Hematopoietic multipotent progenitor cell treated with erythropoietin and hydrocortisone succinate and interleukin-3 and kit ligand, for 4 days (in vitro differentiated cells): ENCODE data around the gene PFKP.
A peak's percentile ranks its signal among the peaks of the same experiment; 100 is the strongest.

Experiments
- DNase-seq: peaks from one replicate; pipeline ENCODE4 v3.0.0-alpha.2; 2015

PFKP gene

DNA sequence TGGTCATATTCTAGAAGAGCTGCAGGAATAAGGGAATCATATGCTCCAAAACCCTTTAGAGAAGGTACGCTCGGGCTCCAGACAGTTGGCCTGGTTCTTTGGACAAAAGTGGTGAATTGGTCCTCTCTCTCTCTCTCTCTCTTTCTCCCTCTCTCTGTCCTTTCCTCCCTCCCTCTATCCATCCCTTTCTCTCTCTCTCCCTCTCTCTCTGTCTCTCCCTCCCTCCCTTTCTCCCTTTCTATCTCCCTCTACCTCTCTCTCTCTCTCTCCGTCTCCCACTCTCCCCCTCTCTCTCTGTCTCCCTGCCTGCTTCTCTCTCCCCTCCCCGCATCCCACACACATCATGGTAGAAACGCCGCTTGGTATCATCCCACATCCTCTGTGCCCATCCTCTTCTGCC is 19.8 kb upstream of the PFKP start:
- no peak for DNase-seq

DNA sequence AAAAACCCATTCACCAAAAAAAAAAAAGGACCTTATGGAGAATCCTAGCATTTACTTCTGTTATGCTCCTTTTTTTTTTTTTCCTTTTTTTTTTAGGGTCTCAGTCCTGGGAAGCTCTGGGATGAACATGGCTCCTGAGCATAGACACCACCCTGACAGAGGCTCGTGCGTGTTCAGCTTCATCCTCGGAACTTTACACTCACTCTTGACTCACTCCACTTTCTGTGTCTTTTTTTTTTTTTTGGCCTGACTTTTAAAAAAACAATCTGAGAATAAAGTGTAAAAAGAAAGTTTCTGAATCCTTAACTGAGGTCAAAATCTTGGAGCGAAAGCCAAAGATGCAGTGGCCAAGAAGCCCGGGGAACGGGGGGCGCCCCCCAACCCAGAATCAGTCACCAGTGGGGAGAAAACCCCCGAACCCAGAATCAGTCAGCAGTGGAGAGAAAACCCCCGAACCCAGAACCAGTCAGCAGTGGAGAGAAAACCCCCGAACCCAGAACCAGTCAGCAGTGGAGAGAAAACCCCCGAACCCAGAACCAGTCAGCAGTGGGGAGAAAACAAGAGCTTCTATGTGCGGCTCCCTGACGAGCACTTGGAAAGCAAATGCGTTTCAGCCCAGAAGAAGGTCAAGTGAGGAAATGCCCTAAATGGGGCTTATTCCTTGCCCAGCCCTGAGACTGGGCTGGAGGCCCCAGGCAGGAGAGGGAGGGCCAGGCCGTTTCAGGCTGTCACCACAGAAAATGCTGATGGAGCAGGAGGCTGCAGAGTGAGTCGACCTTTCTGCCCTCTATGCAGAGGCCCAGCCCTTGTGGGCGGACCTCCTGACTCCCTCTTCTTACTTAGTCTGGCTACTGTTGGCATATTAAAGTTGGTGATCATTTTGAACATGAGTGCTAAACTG is 19.0 kb upstream of the PFKP start:
- DNase-seq, result no peak

DNA sequence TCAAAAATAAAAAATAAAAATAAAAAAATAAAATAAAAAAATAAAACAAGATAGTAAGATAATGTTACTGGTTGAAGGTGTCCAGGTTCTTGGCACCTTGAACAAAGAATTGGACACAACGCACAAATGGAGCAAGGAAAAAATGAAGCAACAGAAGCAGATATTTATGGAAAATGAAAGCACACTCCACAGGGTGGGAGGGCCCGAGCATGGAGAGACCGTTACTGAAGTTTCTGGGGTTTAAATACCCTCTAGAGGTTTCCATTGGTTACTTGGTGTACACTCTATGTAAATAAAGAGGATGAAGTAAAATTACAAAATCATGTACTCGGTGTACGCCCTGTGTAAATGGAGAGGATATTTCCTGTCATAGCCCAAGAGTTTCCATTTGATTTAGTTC is 15.7 kb upstream of the PFKP start:
- DNase-seq, result no peak

DNA sequence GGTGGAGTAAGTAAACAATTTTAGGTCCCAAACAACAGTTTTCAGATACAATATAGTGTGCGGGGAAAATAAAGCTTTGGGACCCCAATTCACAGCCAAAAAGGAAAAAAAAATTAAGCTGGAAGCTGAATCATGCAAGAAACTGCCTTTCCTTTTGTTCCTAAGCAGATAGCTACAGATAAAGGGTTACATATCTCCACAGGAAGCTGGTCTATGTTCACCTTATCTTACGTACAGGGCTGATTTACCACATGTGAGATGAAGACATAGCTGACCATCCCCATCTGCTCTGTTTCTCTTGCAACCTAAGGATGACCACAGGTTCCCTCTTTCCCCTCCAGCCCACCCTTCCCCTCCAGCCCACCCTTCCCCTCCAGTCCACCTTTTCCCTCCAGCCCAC is 14.2 kb upstream of the PFKP start:
- DNase-seq, result peak; percentile 63

DNA sequence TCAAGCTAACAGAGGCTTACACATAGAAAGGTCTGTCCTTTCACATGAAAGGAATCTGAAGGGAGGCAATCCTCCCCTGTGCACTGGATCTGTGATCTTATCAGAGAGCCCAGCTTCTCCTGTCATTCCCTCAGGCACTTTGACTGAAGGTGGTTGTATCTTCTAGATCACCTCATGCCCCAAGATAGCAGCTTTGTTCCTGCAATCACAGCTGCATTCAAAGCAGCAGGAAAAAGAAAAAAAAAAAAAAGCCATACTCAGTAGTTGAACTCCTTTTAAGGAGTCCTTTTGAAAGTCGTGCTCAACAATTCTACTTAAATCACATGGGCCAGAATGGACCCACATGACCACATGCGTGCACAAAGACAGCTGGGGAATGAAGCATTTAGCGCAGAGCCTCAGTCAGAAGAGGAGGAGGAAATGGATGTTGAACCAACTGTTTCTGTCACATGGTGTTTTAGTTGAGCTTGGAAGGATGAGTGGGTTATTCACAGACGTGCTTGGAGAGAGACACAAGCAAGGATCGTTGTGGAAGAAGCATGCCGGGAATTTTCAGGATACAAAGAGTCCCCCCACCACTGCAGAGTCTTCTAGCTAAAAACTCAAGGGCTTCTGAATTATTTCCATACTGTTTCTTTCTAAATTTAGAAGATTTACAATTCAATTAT is 13.0 kb upstream of the PFKP start:
- DNase-seq, result no peak

DNA sequence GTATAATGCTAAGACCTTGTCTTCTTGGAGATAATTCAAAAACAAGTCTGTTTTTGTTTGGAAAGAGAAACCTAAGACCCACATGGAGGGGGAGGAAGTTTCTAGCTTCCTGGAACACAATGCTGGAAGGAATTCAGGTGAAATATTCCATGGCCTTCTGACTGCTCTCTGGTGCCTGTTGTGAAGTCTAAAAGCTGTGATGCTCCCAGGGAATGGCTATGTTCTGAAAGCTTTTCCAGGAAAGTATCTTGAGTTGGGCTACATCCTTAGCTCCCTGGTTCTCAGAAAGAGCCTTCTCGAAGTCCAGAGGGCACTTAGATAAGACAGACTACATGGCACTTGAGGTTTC is 12.5 kb upstream of the PFKP start:
- DNase-seq, result no peak

DNA sequence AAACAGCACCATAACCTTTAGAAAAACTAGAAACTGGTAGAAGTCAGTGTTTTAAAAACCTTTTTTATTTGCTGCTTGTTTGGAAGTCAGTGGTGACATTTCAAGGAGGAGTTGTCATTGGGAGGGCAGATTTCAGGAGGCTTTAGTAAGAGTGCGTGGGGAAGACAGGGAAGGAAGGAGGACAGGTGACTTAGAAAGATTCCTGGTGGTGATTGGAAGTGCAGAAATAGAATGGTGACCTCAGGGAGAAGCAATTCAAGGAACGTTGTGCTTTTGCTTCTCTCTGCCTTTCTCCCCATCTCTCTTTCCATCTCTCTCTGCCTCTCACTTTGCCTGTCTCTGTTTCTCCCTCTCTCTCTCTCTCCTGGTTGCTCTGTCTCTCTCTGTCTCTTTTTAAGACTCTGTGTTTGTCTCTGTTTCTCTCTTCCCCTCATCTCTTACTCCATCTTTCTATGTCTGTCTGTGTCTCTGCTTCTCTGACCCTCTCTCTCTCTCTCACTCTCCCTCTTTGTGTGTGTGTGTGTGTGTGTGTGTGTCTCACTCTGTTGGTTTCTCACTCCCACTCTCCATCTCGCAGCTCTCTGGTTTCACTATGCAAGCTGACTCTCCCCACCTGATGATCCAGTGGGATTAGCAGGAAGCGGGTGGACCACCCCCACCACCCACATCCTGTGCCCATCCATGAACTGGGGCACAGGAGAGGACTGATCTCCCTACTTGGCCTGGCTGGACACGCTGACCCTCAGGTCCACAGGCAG is 10.9 kb upstream of the PFKP start:
- DNase-seq, result no peak

DNA sequence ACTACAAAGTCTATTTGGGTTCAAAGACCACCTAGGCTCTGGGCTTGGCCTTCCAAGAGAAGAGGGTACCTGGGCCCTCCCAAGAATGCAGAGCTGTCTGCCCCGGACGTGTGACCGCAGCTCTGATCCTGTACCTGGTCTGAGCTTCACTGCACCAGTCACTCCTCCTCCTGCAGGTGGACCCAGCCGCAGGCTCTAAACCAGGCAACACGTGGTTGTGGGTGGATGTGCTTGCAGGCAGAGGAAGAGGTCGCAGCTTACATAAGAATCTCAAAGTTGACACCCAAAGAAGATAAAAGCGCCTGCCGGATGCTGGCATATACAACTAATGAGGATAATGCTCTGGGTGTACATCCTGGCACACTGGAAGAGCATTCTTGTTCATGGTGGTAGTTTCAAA is 9.4 kb upstream of the PFKP start:
- no peak for DNase-seq

DNA sequence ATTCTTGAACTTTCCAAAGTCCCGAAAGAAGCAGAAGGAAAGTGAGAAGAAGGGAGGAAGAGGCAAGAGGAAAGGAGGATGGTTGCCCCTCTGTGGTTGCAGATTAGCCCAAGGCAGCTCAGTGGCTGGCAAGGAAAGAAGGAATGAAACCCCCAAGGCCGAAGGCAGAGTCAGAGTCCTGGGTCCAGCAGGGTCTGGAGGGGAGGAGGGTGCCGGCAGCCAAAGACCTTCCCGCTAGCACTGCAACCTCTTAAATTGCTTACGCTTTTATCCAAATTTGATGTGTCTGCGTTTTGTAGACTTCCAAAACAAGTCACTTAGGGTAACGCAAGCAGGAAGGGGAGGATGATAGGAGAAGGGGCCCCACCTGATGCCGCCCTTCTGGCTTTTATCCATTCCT is 7.4 kb upstream of the PFKP start:
- DNase-seq, result no peak

GRCh38 chr10:3060481-3060889 is 6.9 kb upstream of the PFKP start:
- no peak for DNase-seq

DNA sequence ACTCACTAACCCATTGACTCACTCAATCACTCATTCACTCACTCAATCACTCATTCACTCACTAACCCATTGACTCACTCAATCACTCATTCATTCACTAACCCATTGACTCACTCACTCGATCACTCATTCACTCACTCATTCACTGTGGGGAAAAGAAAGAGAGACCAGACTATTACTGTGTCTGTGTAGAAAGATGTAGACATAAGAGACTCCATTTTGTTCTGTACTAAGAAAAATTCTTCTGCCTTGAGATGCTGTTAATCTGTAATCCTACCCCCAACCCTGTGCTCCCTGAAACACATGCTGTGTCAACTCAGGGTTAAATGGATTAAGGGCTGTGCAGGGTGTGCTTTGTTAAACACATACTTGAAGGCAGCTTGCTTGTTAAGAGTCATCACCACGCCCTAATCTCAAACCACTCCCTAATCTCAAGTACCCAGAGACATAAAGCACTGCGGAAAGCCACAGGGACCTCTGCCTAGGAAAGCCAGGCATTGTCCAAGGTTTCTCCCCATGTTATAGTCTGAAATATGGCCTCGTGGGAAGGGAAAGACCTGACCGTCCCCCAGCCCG is 5.9 kb upstream of the PFKP start:
- peak; percentile 79 for DNase-seq

GRCh38 chr10:3062502-3063186 is 4.7 kb upstream of the PFKP start:
- no peak for DNase-seq

DNA sequence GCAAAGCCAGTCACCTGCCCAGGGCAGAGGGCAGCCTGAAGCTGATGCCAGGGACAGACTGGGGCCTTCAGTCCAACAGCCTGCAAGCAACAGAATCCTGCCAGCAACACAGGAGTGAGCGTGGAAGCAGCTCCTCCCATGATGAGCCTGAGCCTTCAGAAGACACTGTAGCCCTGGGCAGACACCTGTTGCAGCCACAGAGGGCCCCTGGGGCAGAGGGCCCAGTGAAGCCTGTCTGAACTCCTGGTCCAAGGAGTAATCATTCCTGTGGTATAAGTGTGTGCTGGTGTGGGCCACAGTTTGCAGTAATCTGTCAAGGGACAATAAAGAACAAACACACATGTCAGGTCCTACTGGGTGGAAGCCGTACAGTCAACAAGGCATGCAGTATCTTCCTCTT is 2.9 kb upstream of the PFKP start:
- no peak for DNase-seq

DNA sequence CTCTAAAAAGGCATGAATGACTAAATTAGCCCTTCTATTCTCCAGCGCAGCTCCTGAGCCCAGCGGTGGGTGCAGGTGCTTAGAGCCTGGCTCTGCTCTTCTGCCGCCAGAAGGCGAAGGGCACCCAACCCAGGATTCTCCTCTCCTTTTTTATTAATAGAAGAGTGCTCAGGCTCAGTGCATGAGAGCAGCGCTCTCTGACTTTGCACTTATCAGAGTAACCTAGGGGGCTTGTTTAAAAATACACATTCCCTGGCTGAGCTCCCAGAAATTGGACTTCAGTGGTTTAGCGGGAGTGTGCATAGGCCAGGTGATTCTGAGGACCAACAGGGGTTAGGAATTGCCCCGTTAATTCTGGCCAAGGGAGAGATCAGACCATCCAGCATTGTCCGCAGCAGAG is 1.7 kb upstream of the PFKP start:
- DNase-seq, result no peak

- DNase-seq, result peak; percentile 21
Observed at GRCh38 chr10:3066317-3067117, 831 bp upstream of the PFKP start.

DNA sequence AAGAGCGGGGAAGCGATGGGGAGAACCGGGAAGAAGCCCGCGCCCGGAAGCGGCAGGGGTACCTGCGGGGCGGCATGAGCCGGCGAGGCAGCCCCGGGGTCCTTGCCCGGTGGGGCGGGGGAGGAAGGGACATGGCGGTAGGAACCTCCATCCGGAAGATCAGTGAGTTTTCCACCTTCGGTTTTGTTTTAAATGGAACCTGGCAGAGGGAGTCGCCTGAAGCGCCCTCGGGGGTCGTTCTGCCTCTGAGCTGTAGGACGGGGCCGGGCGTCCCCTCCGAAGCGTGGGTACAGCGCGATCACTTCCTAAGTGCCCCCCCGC is 471 bp downstream of the PFKP start:
- DNase-seq, result no peak

- peak; percentile 84 for DNase-seq
Observed at GRCh38 chr10:3068201-3068967, 1.0 kb downstream of the PFKP start.

- peak; percentile 48 for DNase-seq
Observed at GRCh38 chr10:3068968-3069737, 1.8 kb downstream of the PFKP start.

DNA sequence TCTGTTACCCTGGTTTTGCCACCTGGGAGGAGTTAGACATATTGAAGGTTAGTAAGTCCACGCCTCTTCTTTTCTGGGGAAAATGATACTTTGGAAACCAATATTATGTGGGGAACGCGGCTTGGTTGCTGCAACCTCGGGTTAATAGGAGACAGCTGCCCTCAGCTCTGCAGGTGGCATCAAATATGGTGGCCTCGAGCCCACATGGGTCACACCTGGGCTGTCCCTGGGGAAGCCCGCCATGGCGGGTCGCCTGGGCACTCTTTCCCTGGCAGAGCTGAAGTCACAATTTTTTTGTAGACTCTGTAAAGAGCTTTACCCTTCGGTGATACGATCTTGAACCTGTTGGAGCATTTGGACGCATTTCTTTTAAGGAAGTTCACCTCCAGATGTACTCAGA is 2.5 kb downstream of the PFKP start:
- DNase-seq, result no peak

- DNase-seq, result peak; percentile 59
Observed at GRCh38 chr10:3071405-3072198, 4.3 kb downstream of the PFKP start.
